Raji (cell line): ENCODE measurements around the gene CDRT4.

ENCODE experiments used
- POLR2A ChIP-seq: IDR thresholded peaks from 2 replicates; pipeline ENCODE4 v1.6.1; 2011; ENCODE audit warnings: low read depth, low read length, control low read depth; ENCODE audit not compliant: insufficient read depth

Gene CDRT4

GRCh38 chr17:15422392-15422965 lies 44.9 kb downstream of the CDRT4 start:
- no peak for TF ChIP-seq POLR2A

- no peak for TF ChIP-seq POLR2A
Observed at GRCh38 chr17:15418781-15419180, 48.6 kb downstream of the CDRT4 start.

- TF ChIP-seq POLR2A, result no peak
Observed at GRCh38 chr17:15414532-15415306, 52.7 kb downstream of the CDRT4 start.

DNA sequence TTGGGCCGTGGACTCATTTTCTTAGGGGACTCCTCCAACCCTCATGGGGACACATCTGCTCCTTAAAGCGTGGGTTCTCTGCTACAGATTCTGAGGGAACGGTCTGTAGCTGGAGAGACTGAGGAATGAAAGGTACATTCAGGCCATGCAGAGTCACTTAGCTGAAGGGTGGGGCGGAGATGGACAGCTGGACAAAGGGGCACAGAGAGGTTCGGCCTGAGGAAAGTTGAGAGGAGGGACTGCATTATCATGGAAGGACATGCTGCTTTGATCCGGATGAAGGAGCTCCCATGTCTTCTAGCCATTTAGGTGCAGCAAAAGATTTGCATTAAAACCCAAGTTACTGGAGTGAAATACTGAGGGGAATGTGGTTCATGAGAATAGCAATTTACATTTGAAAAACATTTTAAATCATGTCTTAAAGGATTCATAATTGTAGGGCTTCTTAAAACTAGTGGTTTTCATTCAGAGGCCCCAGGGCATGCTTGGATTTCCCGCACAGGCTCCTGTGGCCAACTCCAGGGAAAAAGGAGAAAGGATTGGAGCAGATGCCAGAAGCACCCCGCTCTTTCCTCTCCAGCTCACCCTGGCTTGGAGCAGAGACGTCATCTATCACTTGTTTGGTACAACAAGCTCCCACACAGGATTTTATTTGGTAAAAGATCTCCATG lies 54.2 kb downstream of the CDRT4 start:
- no peak for TF ChIP-seq POLR2A

GRCh38 chr17:15412606-15413005 lies 54.8 kb downstream of the CDRT4 start:
- TF ChIP-seq POLR2A, result no peak

- no peak for TF ChIP-seq POLR2A
Observed at GRCh38 chr17:15411384-15412198, 55.8 kb downstream of the CDRT4 start.

DNA sequence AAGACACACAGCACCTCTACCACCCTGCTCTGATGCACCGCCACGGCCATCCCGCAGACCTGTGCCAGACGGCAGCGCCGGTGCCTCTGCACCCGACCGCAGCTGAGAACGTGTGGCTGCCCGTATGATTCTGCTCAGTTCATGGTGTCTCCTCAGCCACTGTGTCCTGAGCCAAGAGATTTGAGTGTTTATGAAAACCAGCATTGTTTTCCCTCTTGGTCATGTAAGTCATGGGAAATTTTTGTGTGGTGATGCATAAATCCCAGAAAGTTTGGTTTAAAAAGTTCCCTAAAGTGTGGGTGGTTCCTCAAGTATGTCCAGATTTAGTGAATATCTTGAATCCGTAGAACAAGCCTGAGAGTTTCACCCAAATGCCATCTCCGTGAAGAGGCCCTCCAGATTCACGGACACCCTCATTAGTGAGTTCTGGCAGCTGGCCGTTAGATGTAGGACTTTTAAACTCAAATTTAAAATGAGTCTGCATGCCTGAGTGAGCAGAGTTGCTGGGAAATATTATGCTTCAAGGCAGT lies 57.6 kb downstream of the CDRT4 start:
- TF ChIP-seq POLR2A, result no peak

- TF ChIP-seq POLR2A, result no peak
Observed at GRCh38 chr17:15408803-15409202, 58.6 kb downstream of the CDRT4 start.

DNA sequence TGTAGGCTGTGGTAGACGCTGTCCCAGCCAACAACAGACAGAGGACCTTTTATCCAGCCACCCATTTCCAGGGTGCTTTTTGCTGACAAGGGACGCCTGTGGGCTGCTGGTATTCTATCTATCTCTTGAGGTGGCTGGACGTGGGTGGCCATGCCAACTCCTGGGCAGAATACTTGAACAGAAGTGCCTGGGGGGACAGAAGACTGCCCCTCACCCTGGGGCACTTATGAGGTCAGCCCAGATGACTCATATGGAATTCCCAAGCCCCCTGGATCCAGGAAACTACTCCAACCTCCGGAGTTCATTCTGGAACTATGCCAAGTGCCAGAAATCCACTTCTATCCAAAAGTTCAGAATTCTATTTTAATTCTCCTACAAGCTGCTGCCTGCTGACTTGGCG lies 61.3 kb downstream of the CDRT4 start:
- TF ChIP-seq POLR2A, result no peak

DNA sequence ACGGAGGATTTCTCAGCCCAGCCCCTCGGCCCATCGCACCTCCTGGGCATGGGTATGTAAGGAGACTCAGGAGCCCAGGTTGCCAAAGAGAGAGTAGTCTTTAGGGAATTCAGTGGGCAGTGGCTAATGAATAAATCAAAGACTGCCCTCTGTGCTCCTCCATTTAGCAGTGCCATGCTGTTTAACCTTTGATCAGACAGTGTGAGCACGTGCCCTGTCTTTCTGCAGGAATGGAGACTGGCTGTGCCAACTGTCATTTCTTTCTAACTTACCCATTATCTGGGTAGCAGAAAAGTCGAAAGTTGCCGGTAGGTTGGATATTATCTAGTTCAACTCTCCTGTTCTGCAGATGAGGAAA lies 62.4 kb downstream of the CDRT4 start:
- TF ChIP-seq POLR2A, result no peak

GRCh38 chr17:15404106-15405057 lies 63.0 kb downstream of the CDRT4 start:
- TF ChIP-seq POLR2A, result no peak

GRCh38 chr17:15403276-15403939 lies 64.0 kb downstream of the CDRT4 start:
- no peak for TF ChIP-seq POLR2A

GRCh38 chr17:15399443-15399842 lies 68.0 kb downstream of the CDRT4 start:
- TF ChIP-seq POLR2A, result no peak
